ENCODE measurements around the gene DCC. TPM values are rescaled to one million over a fixed set of nuclear protein-coding genes. Genes with fewer than 3 reads are reported as not detected.

The DCC gene
- total and polyA plus RNA-seq, 2 of the 8 experiments (the other 6 are each of a cell fraction or from before 2014, with no cell fraction given) = 0.14 to 1.4 TPM

- no peak overlapping the region for H3K4ac ChIP-seq (replicated peaks; ENCODE audit: insufficient read length, low read depth, low read length)
- 95% methylated on average over 4 of the region's 4 CpGs; no CpG with 5 or more reads in 1 of the 2 experiments for WGBS, 2 experiments (ENCODE audit: extremely low coverage in 1 of 2, insufficient coverage in 1 of 2, insufficient read length in 1 of 2, insufficient replicate concordance in 2 of 2, low coverage in 1 of 2, low lambda C conversion rate in 2 of 2, missing lambda C conversion rate in 1 of 2)
Observed at GRCh38 chr18:52465391-52465790, 125.4 kb downstream of the DCC start.

More at GRCh38 chr18:52465391-52465790, 125.4 kb downstream of the DCC start:
- H2BK12ac ChIP-seq (ENCODE audit: low read depth, low read length) = no peak overlapping the region
- no peaks in the 10 kb centered on the region for H3K36me3 ChIP-seq (ENCODE audit: control insufficient read depth in 2 of 4, insufficient read depth in 4 of 4, low read length in 3 of 4)
- no peak overlapping the region for H2BK5ac ChIP-seq (ENCODE audit: low read depth, low read length)
- no peak overlapping the region for H3K4me2 ChIP-seq (ENCODE audit: insufficient read depth in 1 of 2, low read depth in 2 of 2, low read length in 2 of 2)
- H3K79me1 ChIP-seq (ENCODE audit: low read depth, low read length) = no peaks in the 10 kb centered on the region
- H3K4me3 ChIP-seq (ENCODE audit: extremely low read depth in 1 of 4, insufficient read depth in 2 of 4, low read depth in 3 of 4, low read length in 4 of 4) = no peak overlapping the region
- H4K91ac ChIP-seq (replicated peaks; ENCODE audit: insufficient read length, low read length) = no peak overlapping the region
- no peak overlapping the region for H2BK15ac ChIP-seq (ENCODE audit: low read length)
- H3K23me2 ChIP-seq (ENCODE audit: low read depth, low read length) = no peaks in the 10 kb centered on the region
- H4K8ac ChIP-seq (ENCODE audit: extremely low read depth, insufficient read depth, low read length) = no peak overlapping the region
- no peak overlapping the region for H2BK20ac ChIP-seq (ENCODE audit: low read length)
- H4K20me1 ChIP-seq (replicated peaks in 1 of 2; ENCODE audit: control insufficient read depth in 1 of 2, insufficient read depth in 2 of 2, low read length in 2 of 2) = no peaks in the 10 kb centered on the region
- H3K27me3 ChIP-seq (replicated peaks in 1 of 4; ENCODE audit: control insufficient read depth in 3 of 4, extremely low read depth in 1 of 4, insufficient read depth in 3 of 4, low read length in 3 of 4) = no peaks in the 10 kb centered on the region
- ChIA-PET POLR2A (ENCODE audit: partially characterized antibody) (no interaction called here), CTCF (ENCODE audit: partially characterized antibody) (interaction anchor here (2.0 kb wide), 1 partner anchor 14 kb away, joined by 5 read pairs; no protein-coding TSS in a partner anchor)
- no peak overlapping the region for H2BK120ac ChIP-seq (replicated peaks; ENCODE audit: low read depth, low read length)
- TF ChIP-seq NANOG (IDR thresholded peaks at IDR 0.05; ENCODE audit: insufficient read depth, low read depth, low read length, poor library complexity, severe bottlenecking) (no peak), KDM1A (IDR thresholded peaks at IDR 0.05; ENCODE audit: borderline replicate concordance, low read length) (no peak), CTBP2 (IDR thresholded peaks at IDR 0.05; ENCODE audit: borderline replicate concordance, insufficient read depth, insufficient read length, low read length) (no peak), E2F6 (IDR thresholded peaks at IDR 0.05) (no peak), PHF8 (conservative IDR thresholded peaks at IDR 0.05; ENCODE audit: low read depth, low read length) (no peak), TCF12 (IDR thresholded peaks at IDR 0.05; ENCODE audit: low read depth, low read length) (no peak), CTCF (IDR thresholded peaks at IDR 0.05; ENCODE audit: control extremely low read depth in 1 of 3, insufficient read depth in 1 of 3, low read depth in 1 of 3, low read length in 3 of 3) (no peak)
- no peak for FAIRE-seq
- H2AFZ ChIP-seq (ENCODE audit: low read length) = no peak overlapping the region
- H4K5ac ChIP-seq (ENCODE audit: insufficient read length, low read depth, low read length) = no peak overlapping the region
- H3K14ac ChIP-seq (ENCODE audit: insufficient read length) = no peak overlapping the region
- peak in 1 of 2 experiments; percentile 23 for DNase-seq (ENCODE audit: low read depth in 1 of 2, low spot score in 2 of 2)
- H3K9me3 ChIP-seq (ENCODE audit: insufficient read depth in 2 of 2, low read depth in 1 of 2, low read length in 1 of 2) = no peaks in the 10 kb centered on the region
- no peak overlapping the region for H3K56ac ChIP-seq (replicated peaks; ENCODE audit: insufficient read length, low read depth, low read length)
- H3K18ac ChIP-seq (ENCODE audit: extremely low read depth, low read length) = no peak overlapping the region
- H3K23ac ChIP-seq (ENCODE audit: insufficient read length) = no peak overlapping the region
- no peaks in the 10 kb centered on the region for H3K79me2 ChIP-seq (ENCODE audit: control insufficient read depth in 1 of 2, insufficient read depth in 2 of 2, low read length in 2 of 2)
- H3K9ac ChIP-seq (replicated peaks in 1 of 4; ENCODE audit: extremely low read depth in 1 of 4, low read depth in 3 of 4, low read length in 3 of 4) = no peak overlapping the region
- no peak overlapping the region for H2AK5ac ChIP-seq (ENCODE audit: low read depth, low read length)
- no peak overlapping the region for H3K27ac ChIP-seq (ENCODE audit: low read depth, low read length)
- H3K4me1 ChIP-seq (replicated peaks in 1 of 4; ENCODE audit: control insufficient read depth in 3 of 4, insufficient read depth in 4 of 4, low read length in 3 of 4) = no peaks in the 10 kb centered on the region

Data from H1 (cell line).